Spleen (tissue), 11 donors: ENCODE data around the gene CHMP4B. TPM values are rescaled to one million over a fixed set of nuclear protein-coding genes. Genes with fewer than 3 reads are reported as not detected.

Experiments used
- DNase-seq: peaks from one replicate; pipeline ENCODE4 v3.0.0-alpha.2; 2020
- H3K27ac ChIP-seq, 8 donors: fragments of 200-600 bp; sonication (generic) in 7 of 8; 1 replicate in 4 of 8; 2 replicates in 4 of 8; pipeline versions ENCODE4 v1.5.0 to v1.8.0; 2016 to 2021; ENCODE audit warnings: inconsistent platforms in 4 of 8, mild to moderate bottlenecking in 4 of 8, moderate library complexity in 1 of 8
- H3K27me3 ChIP-seq, 7 donors: fragments of 200-600 bp; sonication (generic) in 6 of 7; replicated peaks in 1 of 7; 1 replicate in 4 of 7; 2 replicates in 3 of 7; pipeline versions ENCODE4 v1.5.0 to v1.8.0; 2016 to 2021; ENCODE audit warnings: inconsistent platforms in 3 of 7, mild to moderate bottlenecking in 1 of 7
- H3K36me3 ChIP-seq, 6 donors: fragments of 200-600 bp; sonication (generic) in 5 of 6; 1 replicate in 4 of 6; 2 replicates in 2 of 6; pipeline versions ENCODE4 v1.5.0 to v1.8.0; 2016 to 2021; ENCODE audit warnings: inconsistent platforms in 2 of 6
- H3K4me1 ChIP-seq, 6 donors: fragments of 200-600 bp; sonication (generic) in 5 of 6; 1 replicate in 3 of 6; 2 replicates in 3 of 6; pipeline versions ENCODE4 v1.5.0 to v1.8.0; 2016 to 2021; ENCODE audit warnings: inconsistent platforms in 3 of 6
- H3K4me3 ChIP-seq, 8 donors: fragments of 200-600 bp; sonication (generic) in 7 of 8; 1 replicate in 4 of 8; 2 replicates in 4 of 8; pipeline versions ENCODE4 v1.5.0 to v1.8.0; 2016 to 2021; ENCODE audit warnings: inconsistent platforms in 4 of 8, mild to moderate bottlenecking in 4 of 8, moderate library complexity in 2 of 8
- H3K9me3 ChIP-seq, 8 donors: fragments of 200-600 bp; sonication (generic) in 7 of 8; 1 replicate in 4 of 8; 2 replicates in 4 of 8; pipeline versions ENCODE4 v1.5.0 to v1.8.0; 2016 to 2021; ENCODE audit warnings: inconsistent platforms in 4 of 8
- POLR2A ChIP-seq, 3 donors: fragments of 450-650 bp; IDR thresholded peaks; one replicate each; pipeline ENCODE4 v1.5.1; 2017; ENCODE audit warnings: antibody characterized with exemption in 3 of 3, mild to moderate bottlenecking in 1 of 3
- POLR2AphosphoS5 ChIP-seq, 3 donors: sonication (generic); formaldehyde crosslinking; IDR thresholded peaks; one replicate each; pipeline ENCODE4 v1.5.1; 2017; ENCODE audit warnings: antibody characterized with exemption in 3 of 3
- WGBS, 5 donors: extraction: QIAGEN DNeasy Blood & Tissue Kit in 3 of 5; methylation state at CpG; one replicate each; pipeline versions ENCODE4 v1.1.5 to v1.1.7; 2013 to 2018; 5-methylcytosine and 5-hydroxymethylcytosine counted together
- intact Hi-C: fragments of 100-400 bp; cut with DNase I; formaldehyde crosslinking; loops from one replicate; pipeline ENCODE4 v1.15.0; 2023; ENCODE audit warnings: low total_unique reads
- polyA plus RNA-seq, 3 donors: library from polyadenylated mRNA; stranded (reverse); fragments of 200-250 nt; gene quantifications; one replicate each; pipeline ENCODE4 v1.2.1, GENCODE V29; 2013
- total RNA-seq, 7 donors: library from RNA; depleted of rRNA in 3 of 7; stranded (reverse); fragments of >200 nt in 3 of 7; fragmentation: NEBNext Ultra II Directional in 4 of 7; extraction: Animal tissue kit (Norgen Biotek cat#: 25700) in 4 of 7; gene quantifications; one replicate each; pipeline versions ENCODE4 v1.1.0 to v1.2.1, GENCODE V29; 2016 to 2021
- TF ChIP-seq, protein P1 (sequence below), 11 experiments: fragments of 200-600 bp in 7 of 11; fragments of 450-650 bp in 4 of 11; sonication (generic) in 4 of 11; IDR thresholded peaks in 8 of 11; conservative IDR thresholded peaks in 3 of 11; 1 replicate in 7 of 11; 2 replicates in 4 of 11; pipeline versions ENCODE4 v1.4.0 to v1.8.0; 2016 to 2021; ENCODE audit warnings: antibody characterized with exemption in 11 of 11, inconsistent platforms in 4 of 11, mild to moderate bottlenecking in 1 of 11
- donor health status: healthy with polysubstance abuse.
- donor health status: DM: no; HTN: no; CAD: no; lungs with moderate emphysema.
- donor health status: DM: no; HTN: no; CAD: no.
- donor health status: Bipolar disorder and iron deficiency.
- donor health status: healthy.
- donor health status: DM: no; HTN: no; CAD: no.
- donor health status: DM: yes; HTN: yes; CAD: no.

The CHMP4B gene
- total and polyA plus RNA-seq, 10 donors: 44.9 to 118 (median 74.7) TPM

DNA sequence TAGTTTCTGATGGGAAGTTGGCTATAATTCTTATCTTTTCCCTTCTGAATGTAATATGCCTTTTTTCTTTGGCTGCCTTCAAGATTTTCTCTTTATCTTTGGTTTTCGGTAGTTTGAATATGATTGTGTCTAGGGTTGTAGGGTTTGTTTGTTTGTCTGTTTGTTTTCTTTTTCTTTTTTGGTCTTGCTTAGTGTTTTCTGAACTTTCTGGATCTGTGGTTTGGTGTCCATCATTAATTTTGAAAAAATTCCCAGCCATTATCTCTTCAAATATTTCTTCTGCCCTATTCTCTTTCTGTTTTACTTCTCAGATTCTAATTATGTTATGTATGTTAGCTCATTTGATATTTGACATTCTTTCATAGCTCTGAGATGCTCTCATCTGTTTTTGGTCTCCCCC lies 79.4 kb downstream of the CHMP4B start:
- DNase-seq: no peak
- Histone ChIP-seq H3K4me1 (no peaks in the 10 kb centered on the region), H3K9me3 (peaks cover 0 to 15% (median 10%) of the 10 kb centered on the region in 8 donors), H3K27me3 (no peaks in the 10 kb centered on the region), H3K4me3 (no peak overlapping the region), H3K36me3 (no peaks in the 10 kb centered on the region), H3K27ac (no peak overlapping the region)
- 88 to 100% (median 95%) methylated on average over 1 of the region's 1 CpG for WGBS, 5 donors
- intact Hi-C loops: no loop called here
- TF ChIP-seq POLR2A (IDR thresholded peaks at IDR 0.05): no peak
- TF ChIP-seq, protein P1, sequence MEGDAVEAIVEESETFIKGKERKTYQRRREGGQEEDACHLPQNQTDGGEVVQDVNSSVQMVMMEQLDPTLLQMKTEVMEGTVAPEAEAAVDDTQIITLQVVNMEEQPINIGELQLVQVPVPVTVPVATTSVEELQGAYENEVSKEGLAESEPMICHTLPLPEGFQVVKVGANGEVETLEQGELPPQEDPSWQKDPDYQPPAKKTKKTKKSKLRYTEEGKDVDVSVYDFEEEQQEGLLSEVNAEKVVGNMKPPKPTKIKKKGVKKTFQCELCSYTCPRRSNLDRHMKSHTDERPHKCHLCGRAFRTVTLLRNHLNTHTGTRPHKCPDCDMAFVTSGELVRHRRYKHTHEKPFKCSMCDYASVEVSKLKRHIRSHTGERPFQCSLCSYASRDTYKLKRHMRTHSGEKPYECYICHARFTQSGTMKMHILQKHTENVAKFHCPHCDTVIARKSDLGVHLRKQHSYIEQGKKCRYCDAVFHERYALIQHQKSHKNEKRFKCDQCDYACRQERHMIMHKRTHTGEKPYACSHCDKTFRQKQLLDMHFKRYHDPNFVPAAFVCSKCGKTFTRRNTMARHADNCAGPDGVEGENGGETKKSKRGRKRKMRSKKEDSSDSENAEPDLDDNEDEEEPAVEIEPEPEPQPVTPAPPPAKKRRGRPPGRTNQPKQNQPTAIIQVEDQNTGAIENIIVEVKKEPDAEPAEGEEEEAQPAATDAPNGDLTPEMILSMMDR (IDR thresholded peaks at IDR 0.05 in 8 of 11, conservative IDR thresholded peaks at IDR 0.05 in 3 of 11): no peak
- TF ChIP-seq POLR2AphosphoS5 (IDR thresholded peaks at IDR 0.05): no peak

- Histone ChIP-seq H3K9me3 (peaks cover 0 to 15% (median 10%) of the 10 kb centered on the region in 8 donors), H3K27me3 (peaks cover 0 to 14% (median 0%) of the 10 kb centered on the region in 7 donors), H3K27ac (no peak overlapping the region), H3K36me3 (no peaks in the 10 kb centered on the region), H3K4me3 (no peak overlapping the region), H3K4me1 (no peaks in the 10 kb centered on the region)
- intact Hi-C loops: no loop called here
- TF ChIP-seq, protein P1 (IDR thresholded peaks at IDR 0.05 in 8 of 11, conservative IDR thresholded peaks at IDR 0.05 in 3 of 11): no peak
- TF ChIP-seq POLR2A (IDR thresholded peaks at IDR 0.05): no peak
- 86 to 91% (median 88%) methylated on average over 4 of the region's 4 CpGs for WGBS, 5 donors
- no peak for DNase-seq
These were observed 82.2 kb downstream of the CHMP4B start for GRCh38 chr20:33893314-33893713.

GRCh38 chr20:33894798-33895197 lies 83.7 kb downstream of the CHMP4B start:
- Histone ChIP-seq H3K36me3 (no peaks in the 10 kb centered on the region), H3K27ac (no peak overlapping the region), H3K4me3 (no peak overlapping the region), H3K4me1 (no peaks in the 10 kb centered on the region), H3K27me3 (peaks cover 0 to 18% (median 0%) of the 10 kb centered on the region in 7 donors), H3K9me3 (peaks cover 0 to 15% (median 10%) of the 10 kb centered on the region in 8 donors)
- DNase-seq: no peak
- 42 to 66% (median 54%) methylated on average over 3 of the region's 3 CpGs for WGBS, 5 donors
- TF ChIP-seq POLR2AphosphoS5 (IDR thresholded peaks at IDR 0.05): no peak
- TF ChIP-seq, protein P1 (IDR thresholded peaks at IDR 0.05 in 8 of 11, conservative IDR thresholded peaks at IDR 0.05 in 3 of 11): no peak
- TF ChIP-seq POLR2A (IDR thresholded peaks at IDR 0.05): no peak
- intact Hi-C loops: no loop called here

DNA sequence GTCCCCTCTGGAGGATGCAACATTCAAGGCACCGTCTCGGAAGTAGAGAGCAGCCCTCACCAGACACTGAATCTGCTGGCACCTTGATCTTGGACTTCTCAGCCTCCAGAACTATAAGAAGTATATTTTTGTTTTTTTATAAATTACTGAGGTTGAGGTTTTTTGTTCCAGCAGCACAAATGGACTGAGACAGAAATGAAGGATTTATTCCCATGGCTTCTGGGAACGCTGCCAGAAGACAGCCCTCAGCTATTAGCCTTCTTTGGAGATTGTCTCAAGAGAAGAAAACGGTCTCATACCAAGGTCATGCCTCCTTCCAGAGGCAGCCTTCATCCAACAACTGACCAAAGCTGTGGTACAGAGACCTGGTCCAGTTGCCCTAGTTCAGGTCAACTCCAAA lies 85.4 kb downstream of the CHMP4B start:
- H3K27me3 ChIP-seq: peaks cover 0 to 20% (median 0%) of the 10 kb centered on the region in 7 donors
- H3K27ac ChIP-seq: no peak overlapping the region
- no peak for DNase-seq
- TF ChIP-seq POLR2A (IDR thresholded peaks at IDR 0.05) (no peak), POLR2AphosphoS5 (IDR thresholded peaks at IDR 0.05) (no peak)
- TF ChIP-seq, protein P1 (IDR thresholded peaks at IDR 0.05 in 8 of 11, conservative IDR thresholded peaks at IDR 0.05 in 3 of 11): no peak
- WGBS, 5 donors: 64 to 72% (median 71%) methylated on average over 4 of the region's 4 CpGs
- H3K4me3 ChIP-seq: no peak overlapping the region
- no peaks in the 10 kb centered on the region for H3K36me3 ChIP-seq
- intact Hi-C loops: no loop called here
- H3K4me1 ChIP-seq: no peaks in the 10 kb centered on the region
- H3K9me3 ChIP-seq: no peaks in the 10 kb centered on the region
